Activated T-cell treated with anti-CD3 and anti-CD28 coated beads, Interleukin-2, amount 50 U/mL, for 4 hours (primary cell): ENCODE results near the gene GTF3A. TPM values are rescaled to one million over a fixed set of nuclear protein-coding genes. Genes with fewer than 3 reads are reported as not detected.
"Not testable (repeated sequence)": the region's sequence is repeated elsewhere in the genome, so short reads cannot be mapped to it uniquely, and the experiment has no call there.

ENCODE experiments used
- ATAC-seq, 2 donors: fragments of 200-7000 bp; cut with Tn5 transposase; one replicate each; pipeline ENCODE4 v1.10.0; 2021
- DNase-seq: peaks from one replicate; pipeline ENCODE4 v3.0.0-alpha.2; 2020
- H3K27me3 Mint-ChIP-seq: one replicate; pipeline ENCODE4 v1.8.0; 2021; ENCODE audit warnings: low read depth, mixed read lengths
- H3K36me3 Mint-ChIP-seq: one replicate; pipeline ENCODE4 v1.8.0; 2022; ENCODE audit warnings: mixed read lengths; ENCODE audit not compliant: insufficient read depth
- H3K4me1 Mint-ChIP-seq: one replicate; pipeline ENCODE4 v1.8.0; 2021; ENCODE audit warnings: low read depth, mixed read lengths
- H3K4me3 Mint-ChIP-seq: one replicate; pipeline ENCODE4 v1.8.0; 2021; ENCODE audit warnings: mild to moderate bottlenecking, moderate library complexity, mixed read lengths
- H3K9me3 Mint-ChIP-seq: one replicate; pipeline ENCODE4 v1.8.0; 2021; ENCODE audit warnings: mixed read lengths
- total RNA-seq, 3 donors: library from RNA; stranded (reverse); gene quantifications; one replicate each; pipeline ENCODE4 v1.2.1, GENCODE V29; 2021

Gene GTF3A
- total RNA-seq, 3 donors from 2014 or later = 203 to 279 (median 246) TPM

GRCh38 chr13:27396252-27396846, 28.1 kb upstream of the GTF3A start:
- no peak for ATAC-seq
- no peaks in the 10 kb centered on the region for H3K4me1 Mint-ChIP-seq
- no peak for DNase-seq
- no peaks in the 10 kb centered on the region for H3K9me3 Mint-ChIP-seq
- H3K27me3 Mint-ChIP-seq = peaks cover 4% of the 10 kb centered on the region
- H3K4me3 Mint-ChIP-seq = no peak overlapping the region
- no peaks in the 10 kb centered on the region for H3K36me3 Mint-ChIP-seq

GRCh38 chr13:27398360-27398759, 26.1 kb upstream of the GTF3A start:
- no peaks in the 10 kb centered on the region for H3K36me3 Mint-ChIP-seq
- no peak for DNase-seq

GRCh38 chr13:27400405-27400804, 24.0 kb upstream of the GTF3A start:
- H3K4me3 Mint-ChIP-seq, H3K9me3 Mint-ChIP-seq, DNase-seq, H3K4me1 Mint-ChIP-seq, H3K27me3 Mint-ChIP-seq, ATAC-seq, H3K36me3 Mint-ChIP-seq: not testable (repeated sequence)

More at GRCh38 chr13:27398360-27398759, 26.1 kb upstream of the GTF3A start:
- H3K4me1 Mint-ChIP-seq = no peaks in the 10 kb centered on the region
- peaks cover 4% of the 10 kb centered on the region for H3K27me3 Mint-ChIP-seq
- no peak for ATAC-seq
- H3K9me3 Mint-ChIP-seq = no peaks in the 10 kb centered on the region
- no peak overlapping the region for H3K4me3 Mint-ChIP-seq

GRCh38 chr13:27401210-27401609, 23.2 kb upstream of the GTF3A start:
- Mint-ChIP-seq H3K27me3 (peaks cover 4% of the 10 kb centered on the region), H3K4me3 (no peak overlapping the region), H3K4me1 (no peaks in the 10 kb centered on the region), H3K36me3 (no peaks in the 10 kb centered on the region), H3K9me3 (no peaks in the 10 kb centered on the region)
- no peak for ATAC-seq
- no peak for DNase-seq

GRCh38 chr13:27403203-27403678, 21.2 kb upstream of the GTF3A start:
- Mint-ChIP-seq H3K4me3 (no peak overlapping the region), H3K27me3 (peaks cover 7% of the 10 kb centered on the region)
- peak; percentile 40 to 50 for ATAC-seq

GRCh38 chr13:27403727-27404385, 20.6 kb upstream of the GTF3A start:
- no peaks in the 10 kb centered on the region for H3K9me3 Mint-ChIP-seq
- H3K36me3 Mint-ChIP-seq = no peaks in the 10 kb centered on the region
- H3K27me3 Mint-ChIP-seq = peaks cover 8% of the 10 kb centered on the region
- H3K4me3 Mint-ChIP-seq = no peak overlapping the region
- no peaks in the 10 kb centered on the region for H3K4me1 Mint-ChIP-seq
- DNase-seq (no peak), ATAC-seq (no peak)

More at GRCh38 chr13:27403203-27403678, 21.2 kb upstream of the GTF3A start:
- H3K36me3 Mint-ChIP-seq = no peaks in the 10 kb centered on the region
- H3K4me1 Mint-ChIP-seq = no peaks in the 10 kb centered on the region
- no peaks in the 10 kb centered on the region for H3K9me3 Mint-ChIP-seq
- DNase-seq = no peak

GRCh38 chr13:27404680-27405079, 19.7 kb upstream of the GTF3A start:
- H3K9me3 Mint-ChIP-seq = peaks cover 3% of the 10 kb centered on the region
- H3K4me3 Mint-ChIP-seq = no peak overlapping the region
- H3K4me1 Mint-ChIP-seq = no peaks in the 10 kb centered on the region
- no peak for ATAC-seq
- H3K27me3 Mint-ChIP-seq = peaks cover 10% of the 10 kb centered on the region
- DNase-seq = no peak
- no peaks in the 10 kb centered on the region for H3K36me3 Mint-ChIP-seq

- Mint-ChIP-seq H3K36me3 (no peaks in the 10 kb centered on the region), H3K4me1 (no peaks in the 10 kb centered on the region), H3K4me3 (no peak overlapping the region), H3K9me3 (peaks cover 4% of the 10 kb centered on the region), H3K27me3 (peaks cover 15% of the 10 kb centered on the region)
- ATAC-seq = no peak
- DNase-seq = no peak
Observed at GRCh38 chr13:27405546-27406134, 18.8 kb upstream of the GTF3A start.

- peak; percentile 17 for DNase-seq
- no peaks in the 10 kb centered on the region for H3K4me1 Mint-ChIP-seq
- H3K36me3 Mint-ChIP-seq = no peaks in the 10 kb centered on the region
- H3K9me3 Mint-ChIP-seq = peaks cover 4% of the 10 kb centered on the region
- peak in 1 of 2 donors; percentile 55 for ATAC-seq
- peaks cover 15% of the 10 kb centered on the region for H3K27me3 Mint-ChIP-seq
- no peak overlapping the region for H3K4me3 Mint-ChIP-seq
Observed at GRCh38 chr13:27406178-27406939, 18.1 kb upstream of the GTF3A start.

GRCh38 chr13:27408074-27408473, 16.3 kb upstream of the GTF3A start:
- no peak overlapping the region for H3K4me3 Mint-ChIP-seq
- ATAC-seq (no peak), DNase-seq (no peak)
- peaks cover 4% of the 10 kb centered on the region for H3K9me3 Mint-ChIP-seq
- peaks cover 19% of the 10 kb centered on the region for H3K27me3 Mint-ChIP-seq
- H3K36me3 Mint-ChIP-seq = no peaks in the 10 kb centered on the region
- no peaks in the 10 kb centered on the region for H3K4me1 Mint-ChIP-seq

- Mint-ChIP-seq H3K9me3 (peaks cover 4% of the 10 kb centered on the region), H3K4me1 (no peaks in the 10 kb centered on the region), H3K4me3 (no peak overlapping the region), H3K36me3 (no peaks in the 10 kb centered on the region), H3K27me3 (peaks cover 19% of the 10 kb centered on the region)
- DNase-seq (no peak), ATAC-seq (no peak)
Observed at GRCh38 chr13:27409013-27409412, 15.4 kb upstream of the GTF3A start.

- H3K4me3 Mint-ChIP-seq = no peak overlapping the region
- peaks cover 23% of the 10 kb centered on the region for H3K27me3 Mint-ChIP-seq
- no peaks in the 10 kb centered on the region for H3K36me3 Mint-ChIP-seq
- no peaks in the 10 kb centered on the region for H3K4me1 Mint-ChIP-seq
- no peak for DNase-seq
- no peak for ATAC-seq
- H3K9me3 Mint-ChIP-seq = peaks cover 4% of the 10 kb centered on the region
Observed at GRCh38 chr13:27411341-27411740, 13.1 kb upstream of the GTF3A start.

- no peak overlapping the region for H3K4me3 Mint-ChIP-seq
- no peak for DNase-seq
- H3K27me3 Mint-ChIP-seq = peaks cover 11% of the 10 kb centered on the region
- no peaks in the 10 kb centered on the region for H3K36me3 Mint-ChIP-seq
- H3K4me1 Mint-ChIP-seq = no peaks in the 10 kb centered on the region
- no peaks in the 10 kb centered on the region for H3K9me3 Mint-ChIP-seq
- no peak for ATAC-seq
Observed at GRCh38 chr13:27415116-27415515, 9.3 kb upstream of the GTF3A start.

GRCh38 chr13:27419328-27419727, 5.1 kb upstream of the GTF3A start:
- no peaks in the 10 kb centered on the region for H3K9me3 Mint-ChIP-seq
- ATAC-seq (no peak), DNase-seq (no peak)
- peaks cover 9% of the 10 kb centered on the region for H3K4me1 Mint-ChIP-seq
- H3K36me3 Mint-ChIP-seq = no peaks in the 10 kb centered on the region
- H3K27me3 Mint-ChIP-seq = peaks cover 3% of the 10 kb centered on the region
- no peak overlapping the region for H3K4me3 Mint-ChIP-seq
